ENCODE measurements around the gene TSR1.
A peak's percentile ranks its signal among the peaks of the same experiment; 100 is the strongest.

TSR1 gene

DNA sequence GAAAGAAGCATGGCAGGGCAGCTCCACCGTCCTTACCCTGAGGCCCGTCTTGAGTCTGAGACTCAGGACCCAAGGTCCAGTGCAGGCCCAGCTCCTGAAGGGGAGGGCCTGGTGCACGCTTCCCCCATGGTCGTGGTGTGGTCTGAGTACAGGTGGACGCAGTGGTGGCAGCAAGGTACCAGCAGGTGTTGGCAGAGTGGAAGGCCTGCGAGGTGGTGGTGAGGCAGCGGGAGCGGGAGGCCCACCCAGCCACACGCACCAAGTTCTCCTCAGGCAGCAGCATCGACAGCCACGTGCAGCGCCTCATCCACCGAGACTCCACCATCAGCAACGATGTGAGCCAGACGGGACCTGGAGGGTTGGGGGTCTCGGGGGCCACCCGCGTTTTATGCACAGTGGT lies 36.9 kb upstream of the TSR1 start:
- TF ChIP-seq, protein P1, sequence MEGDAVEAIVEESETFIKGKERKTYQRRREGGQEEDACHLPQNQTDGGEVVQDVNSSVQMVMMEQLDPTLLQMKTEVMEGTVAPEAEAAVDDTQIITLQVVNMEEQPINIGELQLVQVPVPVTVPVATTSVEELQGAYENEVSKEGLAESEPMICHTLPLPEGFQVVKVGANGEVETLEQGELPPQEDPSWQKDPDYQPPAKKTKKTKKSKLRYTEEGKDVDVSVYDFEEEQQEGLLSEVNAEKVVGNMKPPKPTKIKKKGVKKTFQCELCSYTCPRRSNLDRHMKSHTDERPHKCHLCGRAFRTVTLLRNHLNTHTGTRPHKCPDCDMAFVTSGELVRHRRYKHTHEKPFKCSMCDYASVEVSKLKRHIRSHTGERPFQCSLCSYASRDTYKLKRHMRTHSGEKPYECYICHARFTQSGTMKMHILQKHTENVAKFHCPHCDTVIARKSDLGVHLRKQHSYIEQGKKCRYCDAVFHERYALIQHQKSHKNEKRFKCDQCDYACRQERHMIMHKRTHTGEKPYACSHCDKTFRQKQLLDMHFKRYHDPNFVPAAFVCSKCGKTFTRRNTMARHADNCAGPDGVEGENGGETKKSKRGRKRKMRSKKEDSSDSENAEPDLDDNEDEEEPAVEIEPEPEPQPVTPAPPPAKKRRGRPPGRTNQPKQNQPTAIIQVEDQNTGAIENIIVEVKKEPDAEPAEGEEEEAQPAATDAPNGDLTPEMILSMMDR (IDR thresholded peaks at IDR 0.05; ENCODE audit: low read length, missing control alignments) = no peak
- H3K4me3 ChIP-seq (replicated peaks; ENCODE audit: low read depth, low read length) = no peak overlapping the region
- DNase-seq (ENCODE audit: low read depth) = no peak

DNA sequence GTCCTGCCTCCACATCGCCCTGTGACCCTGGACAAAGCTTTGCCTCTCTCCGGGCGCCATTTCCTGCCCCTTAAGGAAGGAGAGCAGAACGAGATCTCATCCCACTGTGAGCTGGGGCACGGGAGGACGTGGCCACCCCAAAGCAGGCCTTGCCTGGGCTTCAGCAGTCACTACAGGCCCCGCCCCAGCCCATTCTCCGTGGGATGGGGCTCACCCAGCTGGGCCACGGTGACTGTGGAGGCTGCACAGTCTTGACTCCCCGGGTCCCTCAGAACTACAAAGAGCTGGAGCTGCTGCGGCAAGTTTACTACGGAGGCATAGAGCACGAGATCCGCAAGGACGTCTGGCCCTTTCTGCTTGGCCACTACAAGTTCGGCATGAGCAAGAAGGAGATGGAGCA lies 36.4 kb upstream of the TSR1 start:
- H3K4me3 ChIP-seq (replicated peaks; ENCODE audit: low read depth, low read length) = no peak overlapping the region
- DNase-seq (ENCODE audit: low read depth) = no peak
- TF ChIP-seq, protein P1 (IDR thresholded peaks at IDR 0.05; ENCODE audit: low read length, missing control alignments) = no peak

DNA sequence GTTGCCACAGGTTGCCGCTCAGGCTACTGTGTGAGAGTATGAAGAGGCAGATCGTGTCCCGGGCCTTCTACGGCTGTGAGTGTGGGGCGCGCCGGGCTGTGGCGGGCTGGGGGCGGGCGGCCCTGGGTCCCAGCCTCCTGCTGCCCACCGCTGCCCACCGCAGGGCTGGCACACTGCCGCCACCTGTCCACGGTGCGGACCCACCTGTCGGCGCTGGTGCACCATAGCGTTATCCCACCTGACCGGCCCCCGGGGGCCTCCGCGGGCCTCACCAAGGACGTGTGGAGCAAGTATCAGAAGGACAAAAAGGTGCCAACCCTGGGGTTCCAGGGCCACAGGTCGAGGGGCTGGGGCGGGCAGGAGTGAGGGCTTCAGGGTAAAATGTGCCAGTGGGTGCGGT lies 35.9 kb upstream of the TSR1 start:
- H3K4me3 ChIP-seq (replicated peaks; ENCODE audit: low read depth, low read length) = no peak overlapping the region
- TF ChIP-seq, protein P1 (IDR thresholded peaks at IDR 0.05; ENCODE audit: low read length, missing control alignments) = no peak
- no peak for DNase-seq (ENCODE audit: low read depth)

DNA sequence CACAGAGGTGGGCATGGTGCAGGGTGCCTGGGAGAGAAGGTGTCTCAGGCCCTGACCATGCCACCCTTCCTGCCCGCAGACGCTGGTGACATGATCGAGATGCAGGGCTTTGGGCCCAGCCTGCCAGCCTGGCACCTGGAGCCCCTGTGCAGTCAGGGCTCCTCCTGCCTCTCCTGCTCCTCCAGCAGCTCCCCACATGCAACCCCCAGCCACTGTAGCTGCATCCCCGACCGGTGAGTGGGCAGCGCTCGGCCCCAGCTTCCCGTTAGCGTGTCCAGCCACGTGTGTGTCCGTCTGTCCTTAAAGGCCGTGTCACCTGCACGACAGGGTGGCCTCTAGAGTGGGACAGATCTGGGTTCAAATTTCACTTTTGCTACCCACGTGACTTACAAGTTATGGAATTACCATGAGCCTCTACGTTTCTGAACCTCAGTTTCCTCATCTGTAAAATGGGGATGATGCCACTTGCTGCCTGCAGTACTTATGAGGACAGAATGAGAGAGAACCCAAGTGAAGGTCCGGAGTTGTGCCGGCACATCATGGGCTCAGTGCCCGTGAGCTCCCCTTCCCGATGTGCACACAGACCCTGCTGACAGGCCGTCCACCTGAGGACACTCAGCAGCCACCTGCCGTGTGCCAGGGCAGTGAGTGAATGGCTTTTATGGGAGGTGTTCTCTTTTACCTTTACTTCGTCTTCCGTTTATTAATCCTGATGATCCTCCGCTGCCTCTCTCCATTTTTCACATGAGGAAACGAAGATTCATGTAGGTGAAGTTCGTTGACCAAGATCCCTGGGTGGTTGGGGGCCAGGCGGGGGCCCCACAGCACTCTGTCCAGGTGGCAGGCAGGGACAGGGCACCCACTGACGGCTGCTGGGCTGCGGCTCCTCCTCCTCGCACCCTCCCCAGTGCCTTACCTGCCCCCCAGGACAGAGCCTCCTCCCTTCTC lies 35.2 kb upstream of the TSR1 start:
- no peak for DNase-seq (ENCODE audit: low read depth)
- H3K4me3 ChIP-seq (replicated peaks; ENCODE audit: low read depth, low read length) = no peak overlapping the region
- TF ChIP-seq, protein P1 (IDR thresholded peaks at IDR 0.05; ENCODE audit: low read length, missing control alignments) = no peak

DNA sequence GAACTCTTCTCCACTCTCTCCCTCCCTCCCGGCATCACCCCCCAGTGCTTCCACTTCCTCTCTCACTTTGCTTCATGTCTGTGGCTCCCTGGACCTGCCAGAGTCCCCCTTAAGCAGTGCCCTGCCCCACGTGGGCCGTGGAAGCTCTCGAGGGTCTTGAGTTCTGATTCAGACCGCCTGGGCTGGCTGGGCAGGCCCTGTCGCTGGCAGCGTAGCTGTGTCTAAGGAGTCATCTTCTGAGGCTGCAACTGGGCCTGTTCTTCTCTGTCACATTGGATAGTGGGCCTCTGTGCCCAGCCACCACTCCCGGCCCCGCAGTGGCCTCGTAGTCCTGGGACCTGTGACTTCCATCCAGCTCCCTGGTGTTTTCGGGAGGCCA lies 33.9 kb upstream of the TSR1 start:
- TF ChIP-seq, protein P1 (IDR thresholded peaks at IDR 0.05; ENCODE audit: low read length, missing control alignments) = no peak
- no peak overlapping the region for H3K4me3 ChIP-seq (replicated peaks; ENCODE audit: low read depth, low read length)
- DNase-seq (ENCODE audit: low read depth) = no peak

DNA sequence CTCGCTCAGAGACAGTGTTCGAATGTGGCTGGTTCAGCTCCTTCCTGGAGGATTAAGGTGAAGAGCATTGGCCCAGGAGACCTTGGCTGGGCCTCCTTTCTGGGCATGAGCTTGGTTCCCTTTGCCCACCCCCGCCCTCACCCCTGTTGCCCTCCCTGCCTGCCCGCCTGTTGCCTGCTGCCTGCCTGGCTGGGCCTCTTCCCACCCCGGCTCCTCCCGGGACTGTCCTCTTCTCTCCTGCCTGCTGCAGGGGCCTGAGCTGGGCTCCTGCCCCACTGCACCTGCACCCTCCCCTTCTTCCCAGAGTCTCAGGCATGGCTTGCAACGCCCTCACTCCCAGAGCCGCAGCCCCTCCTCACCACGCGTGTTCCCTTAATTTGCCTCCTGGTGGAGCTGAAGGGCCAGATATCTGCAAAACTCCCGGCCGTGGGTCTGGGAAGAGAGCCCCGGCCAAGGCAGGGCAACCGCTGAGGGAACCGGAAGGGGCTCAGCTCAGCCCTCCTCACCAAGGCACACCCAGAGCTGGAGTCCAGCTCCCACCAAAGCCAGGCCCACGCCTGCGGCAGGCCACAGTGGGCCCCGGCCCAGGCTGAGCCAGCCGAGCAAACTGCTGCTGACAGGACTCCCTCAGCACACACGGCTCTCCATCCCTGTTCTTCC lies 33.4 kb upstream of the TSR1 start:
- peak; percentile 31 for DNase-seq (ENCODE audit: low read depth)
- TF ChIP-seq, protein P1 (IDR thresholded peaks at IDR 0.05; ENCODE audit: low read length, missing control alignments) = peak; percentile 23
- H3K4me3 ChIP-seq (replicated peaks; ENCODE audit: low read depth, low read length) = no peak overlapping the region
